HepG2 (cell line): ENCODE measurements around the gene NUP54. TPM values are rescaled to one million over a fixed set of nuclear protein-coding genes. Genes with fewer than 3 reads are reported as not detected.

Source experiments
- IKZF1 ChIP-seq: fragments of 450-650 bp; IDR thresholded peaks from 2 replicates; pipeline ENCODE4 v1.7.1; 2016
- MEF2D ChIP-seq: sonication (generic); formaldehyde crosslinking; IDR thresholded peaks from 2 replicates; pipeline ENCODE4 v1.5.1; 2020; ENCODE audit warnings: mild to moderate bottlenecking, missing genetic modification reagents
- MEIS2 ChIP-seq: sonication (generic); formaldehyde crosslinking; IDR thresholded peaks from 2 replicates; pipeline ENCODE4 v1.9.0; 2021; ENCODE audit warnings: mild to moderate bottlenecking, missing genetic modification reagents
- MTA1 ChIP-seq: sonication (generic); formaldehyde crosslinking; IDR thresholded peaks from 2 replicates; pipeline ENCODE4 v1.4.0; 2020; ENCODE audit warnings: missing genetic modification reagents, mild to moderate bottlenecking, borderline replicate concordance
- MXD1 ChIP-seq: sonication (generic); formaldehyde crosslinking; IDR thresholded peaks from 2 replicates; pipeline ENCODE4 v1.4.0; 2020; ENCODE audit warnings: mild to moderate bottlenecking, missing genetic modification reagents
- NFE2 ChIP-seq: sonication (generic); formaldehyde crosslinking; IDR thresholded peaks from 2 replicates; pipeline ENCODE4 v1.4.0; 2020; ENCODE audit warnings: missing genetic modification reagents
- RBM39 ChIP-seq: fragments of 200-400 bp; formaldehyde crosslinking; IDR thresholded peaks from one replicate; pipeline ENCODE4 v1.6.1; 2018; ENCODE audit warnings: antibody characterized with exemption, mild to moderate bottlenecking, low read depth, low read length; ENCODE audit not compliant: poor library complexity, severe bottlenecking
- SALL2 ChIP-seq: sonication (generic); formaldehyde crosslinking; IDR thresholded peaks from 2 replicates; pipeline ENCODE4 v1.8.1; 2023; ENCODE audit warnings: mild to moderate bottlenecking, missing genetic modification reagents, inconsistent platforms
- SCMH1 ChIP-seq: sonication (generic); formaldehyde crosslinking; IDR thresholded peaks from 2 replicates; pipeline ENCODE4 v1.9.0; 2021; ENCODE audit warnings: missing genetic modification reagents, mild to moderate bottlenecking, borderline replicate concordance
- SMAD3 ChIP-seq: sonication (generic); formaldehyde crosslinking; IDR thresholded peaks from 2 replicates; pipeline ENCODE4 v1.4.0; 2020; ENCODE audit warnings: missing genetic modification reagents
- SRSF9 ChIP-seq: fragments of 200-400 bp; formaldehyde crosslinking; IDR thresholded peaks from 2 replicates; pipeline ENCODE4 v1.6.1; 2018; ENCODE audit warnings: borderline replicate concordance, mild to moderate bottlenecking, low read depth, low read length; ENCODE audit not compliant: insufficient read depth, poor library complexity, severe bottlenecking
- TEAD3 ChIP-seq: optimal IDR thresholded peaks from 2 replicates; pipeline ENCODE3; 2016; ENCODE audit warnings: borderline replicate concordance
- ZC3H4 ChIP-seq: sonication (generic); formaldehyde crosslinking; IDR thresholded peaks from 2 replicates; pipeline ENCODE4 v1.4.0; 2020; ENCODE audit warnings: missing genetic modification reagents, borderline replicate concordance
- ZNF205 ChIP-seq: IDR thresholded peaks from 2 replicates; pipeline ENCODE4 v1.6.1; 2018; ENCODE audit warnings: missing biosample characterization, missing genetic modification reagents
- ZNF24 ChIP-seq: fragments of 450-650 bp; IDR thresholded peaks from 2 replicates; pipeline ENCODE4 v1.6.1; 2017; ENCODE audit warnings: antibody characterized with exemption, mild to moderate bottlenecking
- ZNF274 ChIP-seq: sonication (generic); formaldehyde crosslinking; IDR thresholded peaks from 2 replicates; pipeline ENCODE4 v1.5.1; 2020; ENCODE audit warnings: mild to moderate bottlenecking, missing genetic modification reagents
- ZNF33A ChIP-seq: sonication (generic); formaldehyde crosslinking; IDR thresholded peaks from 2 replicates; pipeline ENCODE4 v1.5.1; 2020; ENCODE audit warnings: missing genetic modification reagents, mild to moderate bottlenecking, moderate library complexity, borderline replicate concordance
- ZNF484 ChIP-seq: sonication (generic); formaldehyde crosslinking; IDR thresholded peaks from 2 replicates; pipeline ENCODE4 v1.5.1; 2020; ENCODE audit warnings: mild to moderate bottlenecking, low read depth, missing genetic modification reagents, borderline replicate concordance
- ZNF550 ChIP-seq: sonication (generic); formaldehyde crosslinking; IDR thresholded peaks from 2 replicates; pipeline ENCODE4 v1.4.0; 2020; ENCODE audit warnings: mild to moderate bottlenecking, missing genetic modification reagents, borderline replicate concordance
- ZNF646 ChIP-seq: sonication (generic); formaldehyde crosslinking; IDR thresholded peaks from 2 replicates; pipeline ENCODE4 v1.9.0; 2021; ENCODE audit warnings: mild to moderate bottlenecking, missing genetic modification reagents
- ZNF768 ChIP-seq: sonication (generic); formaldehyde crosslinking; IDR thresholded peaks from 2 replicates; pipeline ENCODE4 v1.4.0; 2020; ENCODE audit warnings: missing genetic modification reagents
- ZSCAN25 ChIP-seq: sonication (generic); formaldehyde crosslinking; IDR thresholded peaks from 2 replicates; pipeline ENCODE4 v1.8.0; 2022; ENCODE audit warnings: mild to moderate bottlenecking, missing genetic modification reagents
- polyA plus RNA-seq, 8 experiments: library from polyadenylated mRNA; depleted of rRNA in 3 of 8; stranded (reverse) in 7 of 8; unstranded in 1 of 8; fragments of >200 nt; fragmentation: Illumina TruSeq in 4 of 8; extraction: Trizol in 4 of 8; gene quantifications; 2 replicates each; pipeline versions ENCODE4 v1.2.1 to v1.2.3, GENCODE V29; 2011 to 2016; ENCODE audit warnings: low read depth in 4 of 8, missing spikeins in 1 of 8, mixed read lengths in 1 of 8; ENCODE audit not compliant: insufficient read depth in 1 of 8
- total RNA-seq, 5 experiments: library from RNA; depleted of rRNA; stranded (reverse); fragments of >200 nt; fragmentation: Illumina TruSeq; extraction: Trizol; gene quantifications; 2 replicates each; pipeline ENCODE4 v1.2.3, GENCODE V29; 2016; ENCODE audit warnings: low read depth in 1 of 5
- TF ChIP-seq, protein P1 (sequence below): IDR thresholded peaks from 2 replicates; pipeline ENCODE4 v1.6.1; 2016

Gene NUP54
- total and polyA plus RNA-seq, 2 of the 13 experiments (the other 11 are each of a cell fraction or from before 2014, with no cell fraction given): 36.1 to 69.3 TPM

DNA sequence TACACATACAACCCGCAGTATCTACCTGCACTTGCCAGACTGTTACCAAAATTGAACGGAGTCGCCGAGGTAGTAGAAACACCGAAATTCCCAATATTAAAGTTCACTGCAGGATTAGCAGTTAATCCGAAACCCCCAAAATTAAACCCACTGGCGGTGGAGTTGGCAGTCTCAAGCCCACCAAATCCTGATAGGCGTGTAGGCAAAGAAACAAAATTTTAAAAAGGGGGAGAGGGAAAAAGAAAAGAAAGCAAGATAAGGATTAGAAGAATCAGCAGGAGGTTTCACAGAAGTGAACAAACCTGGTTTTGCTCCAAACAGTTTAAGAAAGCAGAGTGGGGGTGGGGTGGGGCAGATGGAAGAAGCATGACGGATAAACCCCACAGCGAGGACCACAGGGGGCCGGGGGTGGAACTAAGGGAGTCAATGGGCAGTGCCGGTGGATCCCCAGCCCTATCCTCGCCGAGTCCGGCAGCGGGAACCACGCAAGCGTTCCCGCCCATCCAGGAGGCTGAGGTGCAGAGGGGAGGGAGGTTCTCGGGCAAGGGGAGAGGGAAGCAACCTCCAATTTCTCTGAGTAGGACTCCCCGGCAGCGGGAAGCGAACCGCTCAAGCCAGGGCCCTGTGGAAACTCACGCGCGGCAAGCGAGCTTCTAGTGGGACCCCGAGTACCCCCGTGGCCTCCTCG lies 599 bp downstream of the NUP54 start (continued):
- TF ChIP-seq MEF2D (CRISPR knock-in tag): no peak
- TF ChIP-seq MEIS2 (CRISPR knock-in tag): no peak
- TF ChIP-seq ZNF768: no peak
- TF ChIP-seq MTA1 (CRISPR knock-in tag): no peak
- TF ChIP-seq SRSF9: no peak
- no peak for TF ChIP-seq TEAD3 (CRISPR knock-in tag)
- TF ChIP-seq SMAD3 (CRISPR knock-in tag): no peak
- TF ChIP-seq, protein P1, sequence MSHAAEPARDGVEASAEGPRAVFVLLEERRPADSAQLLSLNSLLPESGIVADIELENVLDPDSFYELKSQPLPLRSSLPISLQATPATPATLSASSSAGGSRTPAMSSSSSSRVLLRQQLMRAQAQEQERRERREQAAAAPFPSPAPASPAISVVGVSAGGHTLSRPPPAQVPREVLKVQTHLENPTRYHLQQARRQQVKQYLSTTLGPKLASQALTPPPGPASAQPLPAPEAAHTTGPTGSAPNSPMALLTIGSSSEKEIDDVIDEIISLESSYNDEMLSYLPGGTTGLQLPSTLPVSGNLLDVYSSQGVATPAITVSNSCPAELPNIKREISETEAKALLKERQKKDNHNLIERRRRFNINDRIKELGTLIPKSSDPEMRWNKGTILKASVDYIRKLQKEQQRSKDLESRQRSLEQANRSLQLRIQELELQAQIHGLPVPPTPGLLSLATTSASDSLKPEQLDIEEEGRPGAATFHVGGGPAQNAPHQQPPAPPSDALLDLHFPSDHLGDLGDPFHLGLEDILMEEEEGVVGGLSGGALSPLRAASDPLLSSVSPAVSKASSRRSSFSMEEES: no peak
- TF ChIP-seq MXD1 (CRISPR knock-in tag): no peak
- TF ChIP-seq ZNF205 (CRISPR knock-in tag): no peak
- no peak for TF ChIP-seq IKZF1
- peak; percentile 86 for TF ChIP-seq RBM39
- TF ChIP-seq ZC3H4: no peak
- no peak for TF ChIP-seq ZNF646 (CRISPR knock-in tag)
- no peak for TF ChIP-seq ZNF484 (CRISPR knock-in tag)
- no peak for TF ChIP-seq ZSCAN25 (CRISPR knock-in tag)
- TF ChIP-seq SCMH1: no peak
- no peak; the same call in 1 of the 2 replicates for TF ChIP-seq SALL2
- TF ChIP-seq ZNF550 (CRISPR knock-in tag): 0 out of 2 replicates have a peak, but pooled peaks have one; percentile 8
- peak; percentile 69; the same call in 1 of the 2 replicates for TF ChIP-seq ZNF274 (CRISPR knock-in tag)
- TF ChIP-seq ZNF33A (CRISPR knock-in tag): no peak
- TF ChIP-seq ZNF24: no peak
- no peak for TF ChIP-seq NFE2 (CRISPR knock-in tag)
